HG03378 (cell line): ENCODE measurements around the gene SHROOM3.

ENCODE experiments used
- ATAC-seq: cut with Tn5 transposase; IDR thresholded peaks from one replicate; pipeline ENCODE4 v1.9.1; 2021; ENCODE audit warnings: mild to moderate bottlenecking, moderate library complexity; ENCODE audit not compliant: unreplicated experiment

The SHROOM3 gene

DNA sequence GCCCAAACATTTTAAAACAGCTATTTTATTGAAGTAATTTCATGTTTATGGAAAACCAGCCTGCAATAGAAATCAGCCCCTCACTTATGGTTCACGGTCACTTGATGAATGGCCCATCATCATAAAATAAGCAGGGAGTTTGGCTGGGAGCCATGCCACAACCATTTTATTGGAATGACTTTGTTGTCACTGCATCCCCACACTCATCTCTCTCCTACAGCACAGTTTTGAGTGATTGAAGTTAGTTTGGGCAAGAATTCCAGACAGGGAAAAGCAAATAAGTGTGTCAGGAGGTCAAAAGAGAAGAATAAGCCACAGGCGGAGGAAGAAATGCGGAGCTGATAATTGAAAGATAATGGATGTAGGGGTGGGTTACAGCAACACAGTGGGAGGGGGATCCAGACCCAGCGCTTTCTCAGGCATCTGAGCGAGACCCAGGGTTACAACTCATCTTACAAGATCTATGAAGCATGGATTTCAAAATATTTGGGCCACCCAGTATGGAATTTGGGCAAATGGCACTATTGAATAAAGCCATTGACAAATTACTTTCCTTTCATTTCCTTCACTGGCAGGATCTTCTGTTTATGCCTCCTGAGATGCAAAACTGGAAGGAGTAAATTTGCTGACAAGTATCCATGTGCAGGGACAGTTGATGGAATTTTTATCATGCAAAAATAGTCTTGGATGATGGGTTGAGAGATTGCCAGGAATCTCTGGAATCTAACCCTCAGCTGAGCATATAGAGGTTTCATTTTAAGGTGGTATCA lies 100.8 kb downstream of the SHROOM3 start:
- no peak for ATAC-seq

DNA sequence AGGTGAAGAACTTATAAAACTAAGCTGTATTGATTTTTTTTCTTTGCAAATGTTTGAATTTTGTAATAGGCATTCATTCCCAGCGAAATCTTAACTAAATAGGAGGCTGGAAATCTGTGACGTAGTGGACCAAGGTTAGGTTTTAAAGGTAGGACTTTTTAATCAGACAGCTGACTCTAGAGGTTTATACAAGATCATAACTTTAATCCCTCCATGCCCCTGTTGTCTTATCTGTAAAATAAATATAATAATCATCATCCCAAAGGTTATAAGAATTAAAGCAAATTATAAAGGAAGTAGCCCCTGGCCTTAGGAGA lies 101.3 kb downstream of the SHROOM3 start:
- no peak for ATAC-seq

DNA sequence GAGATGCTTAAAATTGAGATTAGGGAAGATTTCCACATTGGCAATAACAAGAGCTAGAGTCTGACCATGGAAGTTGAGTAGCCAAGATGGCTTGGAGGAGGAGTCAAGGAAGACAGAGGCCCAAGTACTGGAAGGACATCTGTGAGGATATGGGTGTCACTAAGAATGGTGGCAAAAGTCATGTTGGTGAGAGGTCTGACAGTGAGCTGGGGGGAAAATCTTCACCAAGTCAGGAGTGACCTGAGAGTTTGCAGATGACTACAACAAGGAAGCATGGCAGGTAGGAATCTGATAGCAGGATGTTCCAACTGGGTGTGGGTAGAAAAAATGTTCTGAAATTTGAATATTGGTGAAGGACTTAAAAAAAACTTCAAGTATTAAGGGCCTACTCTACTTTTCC lies 103.3 kb downstream of the SHROOM3 start:
- ATAC-seq: no peak

DNA sequence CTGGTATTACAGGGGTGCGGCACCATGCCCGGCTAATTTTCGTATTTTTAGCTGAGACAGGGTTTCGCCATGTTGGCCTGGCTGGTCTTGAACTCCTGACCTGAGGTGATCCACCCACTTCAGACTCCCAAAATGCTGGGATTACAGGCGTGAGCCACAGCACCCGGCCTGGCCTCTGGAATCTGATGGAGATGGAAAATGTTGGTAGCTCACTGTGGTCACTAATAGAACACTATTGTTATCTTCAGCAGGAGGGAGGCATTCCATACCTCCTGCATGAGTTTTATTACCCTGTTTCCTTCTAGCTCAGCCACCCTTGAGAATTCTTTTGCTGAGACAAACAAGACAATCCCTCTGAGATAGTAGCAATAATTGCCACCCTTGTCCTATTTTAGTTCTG lies 105.0 kb downstream of the SHROOM3 start:
- no peak for ATAC-seq

DNA sequence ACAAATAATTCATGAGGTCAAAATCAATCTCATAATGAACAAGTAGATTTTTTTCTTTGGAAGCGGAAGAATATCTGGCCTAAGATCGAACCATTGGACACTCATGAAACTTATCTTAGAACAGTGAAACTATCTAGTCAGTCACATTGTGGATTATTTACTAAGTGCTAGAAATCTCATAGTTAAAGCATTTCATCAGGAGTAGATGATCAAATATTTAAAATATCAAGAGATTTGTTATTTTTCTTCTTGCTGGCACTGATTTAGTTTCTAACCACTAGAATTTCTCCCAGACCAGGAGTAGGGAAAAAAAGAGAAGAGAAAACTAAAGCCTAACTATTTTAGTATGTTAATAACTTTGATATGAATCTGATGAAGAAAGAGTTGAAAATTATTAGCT lies 105.5 kb downstream of the SHROOM3 start:
- ATAC-seq: no peak

DNA sequence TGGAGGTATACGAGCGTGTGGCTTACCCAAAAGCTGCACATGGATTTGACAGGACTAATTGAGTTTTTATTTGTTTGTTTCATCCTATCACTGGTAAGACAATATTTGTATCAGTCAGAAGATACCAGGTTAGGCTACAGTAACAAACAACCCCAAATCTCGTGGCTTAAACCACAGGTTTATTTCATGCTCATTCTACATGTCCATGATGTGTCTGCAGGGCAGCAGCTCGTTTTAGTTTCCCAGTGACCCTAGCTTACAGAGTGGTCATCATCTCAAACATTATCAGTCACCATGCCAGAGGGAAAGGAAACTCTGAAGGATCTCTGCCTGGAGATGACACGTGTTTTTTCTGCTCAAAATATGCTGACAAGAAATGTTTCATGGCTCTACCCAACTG lies 108.3 kb downstream of the SHROOM3 start:
- ATAC-seq: no peak

DNA sequence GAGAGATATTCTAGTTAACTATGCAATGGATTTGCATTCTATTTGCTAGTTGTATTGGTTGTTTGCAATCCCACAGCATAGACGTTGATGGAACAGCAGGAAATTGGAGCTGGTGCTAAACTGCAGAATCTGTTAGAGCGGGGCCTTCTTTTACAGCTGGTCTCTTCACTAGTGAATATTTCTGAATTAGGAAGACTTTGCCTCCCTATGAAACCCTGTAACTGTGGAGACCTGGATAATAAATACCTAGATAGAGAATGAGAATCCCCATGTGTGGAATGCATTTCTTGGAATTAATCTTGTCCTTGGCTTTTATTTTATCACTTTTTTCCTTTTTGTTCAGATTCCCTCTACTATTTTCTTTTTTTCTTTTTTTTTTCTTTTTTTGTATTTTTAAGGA lies 109.7 kb downstream of the SHROOM3 start:
- ATAC-seq: no peak

DNA sequence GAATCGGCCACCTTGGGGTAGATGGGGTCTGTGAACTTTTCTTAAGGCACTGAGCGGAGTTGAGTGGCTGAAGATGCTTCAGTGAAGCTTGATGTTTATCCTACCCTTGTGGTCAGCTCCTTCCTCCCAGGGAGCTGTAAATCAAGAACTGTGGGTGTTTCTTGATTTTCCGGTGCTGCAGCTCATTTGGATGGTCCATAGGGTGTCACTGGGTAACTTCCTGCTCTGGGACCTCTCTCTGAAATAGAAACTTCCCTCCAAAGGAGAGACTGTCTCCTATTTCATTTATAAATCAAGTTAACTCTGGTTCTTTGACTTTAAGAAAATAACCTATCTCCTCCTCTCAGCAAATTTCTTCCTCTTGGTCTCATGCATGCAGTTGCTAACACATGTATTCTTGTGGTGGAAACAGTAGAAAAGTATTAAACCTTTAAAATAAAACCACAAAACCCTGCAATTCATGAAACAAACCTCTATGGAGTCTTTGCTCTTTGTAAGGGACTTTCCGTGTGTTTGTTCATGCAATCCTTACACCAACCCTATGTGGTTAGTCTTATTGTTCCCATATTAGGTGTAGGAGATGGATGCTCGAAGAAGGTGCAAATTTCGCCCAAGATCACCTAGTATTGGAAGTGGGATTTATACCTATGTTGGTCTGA lies 110.3 kb downstream of the SHROOM3 start:
- no peak for ATAC-seq

DNA sequence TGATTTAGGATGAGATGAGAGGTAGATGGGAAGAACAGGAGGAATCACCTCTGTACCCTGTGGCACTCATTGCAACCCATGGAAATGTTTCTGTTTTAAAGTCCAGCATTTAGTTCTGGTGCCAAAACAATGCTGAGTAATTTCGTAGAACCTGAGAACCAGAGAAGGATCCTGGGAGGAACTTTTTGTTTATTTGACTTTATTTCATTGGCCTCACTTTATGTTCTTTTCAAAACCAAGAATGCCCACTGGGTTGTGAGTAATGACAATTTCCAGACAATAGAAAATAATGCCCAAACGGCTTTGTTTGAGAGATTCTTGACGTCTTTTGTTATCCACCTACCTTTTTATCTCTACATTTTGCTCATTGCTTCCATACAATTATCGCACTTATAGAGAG lies 111.3 kb downstream of the SHROOM3 start:
- no peak for ATAC-seq

DNA sequence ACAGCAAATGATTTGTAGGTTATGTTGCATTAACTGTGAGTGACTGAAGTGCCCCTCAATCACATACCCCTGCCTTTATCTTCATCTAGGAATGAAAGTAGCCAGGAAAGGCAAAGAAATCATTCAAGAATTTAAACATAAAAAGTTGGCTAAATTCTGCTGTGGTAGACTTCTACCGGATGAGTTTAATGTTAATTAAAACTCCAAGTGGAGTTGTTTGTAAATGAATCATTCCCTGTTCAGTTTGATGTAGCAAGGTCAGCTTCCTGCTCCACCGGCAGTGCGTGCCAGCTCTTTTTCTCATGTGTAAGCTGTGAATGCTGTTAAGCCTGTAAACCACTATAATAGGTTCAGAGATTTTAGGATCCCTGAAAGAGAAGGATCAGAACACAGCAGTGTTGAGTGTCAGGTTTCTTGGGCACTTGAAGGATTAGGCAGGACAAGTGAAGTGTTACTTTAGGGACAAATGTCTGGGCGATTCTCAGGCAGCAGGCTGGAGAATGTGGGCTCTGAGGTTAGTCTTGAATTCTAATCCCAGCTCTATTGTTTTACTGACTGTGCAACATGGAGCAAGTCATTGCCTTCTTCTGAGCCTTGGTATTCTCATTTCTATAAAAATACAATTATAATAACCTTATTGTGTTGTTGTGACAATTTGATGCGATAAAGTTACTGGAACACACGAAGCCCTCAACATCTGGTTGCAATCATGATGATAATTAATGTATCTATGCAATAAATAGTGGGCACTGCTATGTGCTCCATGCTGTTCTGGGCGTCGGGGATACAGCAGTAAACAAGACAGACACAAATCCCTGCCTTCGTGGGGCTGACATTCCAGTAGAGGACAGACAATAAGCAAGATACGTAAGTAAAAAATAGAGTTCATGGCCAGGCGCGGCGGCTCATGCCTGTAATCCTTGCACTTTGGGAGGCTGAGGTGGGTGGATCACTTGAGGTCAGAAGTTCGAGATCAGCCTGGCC lies 112.0 kb downstream of the SHROOM3 start:
- ATAC-seq: no peak

DNA sequence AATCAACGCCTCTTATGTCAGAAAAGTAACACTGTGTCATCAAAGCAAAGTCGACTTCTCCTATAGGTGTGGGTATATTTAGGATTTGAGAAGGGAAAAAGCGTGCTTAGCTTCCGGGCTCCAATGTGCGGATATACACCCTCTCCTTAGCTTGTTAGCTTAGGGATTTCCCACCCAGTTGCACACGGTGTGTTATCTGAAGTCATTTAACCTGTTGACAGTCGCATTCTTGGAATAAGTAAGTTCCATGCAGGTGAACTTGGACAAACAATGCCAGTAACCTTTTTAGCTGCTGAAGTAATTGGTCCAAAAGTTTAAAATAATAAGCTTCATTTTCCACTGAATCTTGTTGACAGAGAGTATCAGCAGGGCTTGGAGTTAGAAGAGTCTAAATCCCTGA lies 113.7 kb downstream of the SHROOM3 start:
- no peak for ATAC-seq

DNA sequence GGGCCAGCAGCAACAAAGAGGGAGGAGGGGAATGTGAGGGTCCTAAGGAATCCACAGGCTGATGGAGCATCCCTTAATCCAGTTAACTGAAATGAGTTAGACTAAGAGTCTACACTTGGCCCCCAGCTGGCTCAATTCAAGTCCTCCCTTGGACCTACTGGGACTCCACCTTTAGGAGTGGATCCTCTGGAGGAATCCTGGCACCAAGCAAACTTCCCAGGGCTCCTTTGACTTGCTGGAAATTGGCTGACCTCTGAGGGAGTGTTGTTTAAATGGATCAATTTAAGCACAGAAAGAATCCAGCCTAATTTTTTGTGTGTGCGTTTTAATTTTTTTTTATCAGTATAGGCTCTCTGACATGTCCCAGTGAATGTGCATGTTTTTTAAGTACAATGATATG lies 114.7 kb downstream of the SHROOM3 start:
- no peak for ATAC-seq

DNA sequence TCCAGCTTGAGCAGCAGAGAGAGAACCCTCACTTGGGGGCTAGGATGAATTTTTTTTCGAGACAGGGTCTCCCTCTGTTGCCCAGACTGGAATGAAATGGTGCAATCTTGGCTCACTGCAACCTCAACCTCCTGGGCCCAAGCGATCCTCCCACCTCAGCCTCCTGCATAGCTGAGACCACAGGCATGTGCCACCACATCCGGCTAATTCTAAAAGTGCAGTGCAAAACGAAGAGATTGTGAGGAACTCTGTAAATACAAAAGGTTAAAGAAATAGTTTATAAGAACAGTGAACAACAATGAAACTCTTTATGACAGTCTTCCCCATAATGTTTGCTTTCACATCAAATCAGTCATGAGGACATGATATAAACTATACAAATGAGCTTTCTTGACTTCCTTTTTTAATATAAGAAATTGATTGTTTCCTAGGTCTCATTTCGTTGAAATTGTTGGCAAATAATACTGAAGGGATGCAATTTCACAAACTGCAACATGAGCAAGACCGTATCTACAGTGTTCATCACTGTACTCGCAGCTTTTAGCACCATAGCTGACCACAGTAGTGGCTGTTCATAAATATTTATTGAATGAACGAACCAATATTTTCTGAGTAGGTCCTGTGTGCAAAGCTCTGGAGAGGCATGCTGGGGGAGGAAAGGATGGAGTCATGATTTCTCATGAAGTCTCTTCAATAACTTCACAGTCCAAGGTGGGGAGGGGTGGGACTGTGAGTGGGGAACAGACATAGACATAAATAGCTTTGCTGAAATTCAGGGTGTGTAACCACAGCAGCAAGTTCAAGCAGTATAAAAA lies 116.1 kb downstream of the SHROOM3 start:
- ATAC-seq: no peak

DNA sequence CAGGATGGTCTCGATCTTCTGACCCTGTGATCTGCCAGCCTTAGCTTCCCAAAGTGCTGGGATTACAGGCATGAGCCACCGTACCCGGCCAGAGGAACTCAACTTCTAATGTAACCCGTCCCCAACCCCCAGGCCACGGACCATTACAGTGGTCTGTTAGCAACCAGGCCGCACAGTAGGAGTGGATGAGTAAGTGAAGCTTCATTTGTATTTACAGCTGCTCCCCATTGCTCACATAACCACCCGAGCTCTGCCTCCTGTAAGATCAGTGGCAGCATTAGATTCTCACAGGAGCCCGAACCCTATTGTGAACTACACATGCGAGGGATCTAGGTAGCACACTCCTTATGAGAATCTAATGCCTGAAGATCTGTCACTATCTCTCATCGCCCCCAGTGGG lies 119.6 kb downstream of the SHROOM3 start:
- no peak for ATAC-seq

DNA sequence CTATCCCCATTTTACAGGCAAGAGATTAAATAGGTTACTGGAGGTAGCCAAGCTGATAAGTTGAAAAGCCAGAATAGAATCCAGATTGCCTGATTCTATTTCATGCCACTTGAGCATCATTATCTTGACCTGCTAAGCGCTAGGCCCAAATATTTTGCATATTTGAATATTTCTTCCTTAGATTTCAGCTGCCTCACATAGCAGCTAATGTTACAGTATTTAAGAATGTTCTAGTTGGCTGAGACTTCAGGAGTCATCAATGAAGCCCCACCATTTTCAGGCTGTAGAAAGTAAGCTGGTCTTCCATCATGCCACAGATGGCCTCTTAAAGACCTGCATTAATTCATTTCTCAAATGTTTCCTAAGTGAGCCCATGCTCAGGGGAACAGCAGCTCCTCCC lies 121.4 kb downstream of the SHROOM3 start:
- no peak for ATAC-seq

DNA sequence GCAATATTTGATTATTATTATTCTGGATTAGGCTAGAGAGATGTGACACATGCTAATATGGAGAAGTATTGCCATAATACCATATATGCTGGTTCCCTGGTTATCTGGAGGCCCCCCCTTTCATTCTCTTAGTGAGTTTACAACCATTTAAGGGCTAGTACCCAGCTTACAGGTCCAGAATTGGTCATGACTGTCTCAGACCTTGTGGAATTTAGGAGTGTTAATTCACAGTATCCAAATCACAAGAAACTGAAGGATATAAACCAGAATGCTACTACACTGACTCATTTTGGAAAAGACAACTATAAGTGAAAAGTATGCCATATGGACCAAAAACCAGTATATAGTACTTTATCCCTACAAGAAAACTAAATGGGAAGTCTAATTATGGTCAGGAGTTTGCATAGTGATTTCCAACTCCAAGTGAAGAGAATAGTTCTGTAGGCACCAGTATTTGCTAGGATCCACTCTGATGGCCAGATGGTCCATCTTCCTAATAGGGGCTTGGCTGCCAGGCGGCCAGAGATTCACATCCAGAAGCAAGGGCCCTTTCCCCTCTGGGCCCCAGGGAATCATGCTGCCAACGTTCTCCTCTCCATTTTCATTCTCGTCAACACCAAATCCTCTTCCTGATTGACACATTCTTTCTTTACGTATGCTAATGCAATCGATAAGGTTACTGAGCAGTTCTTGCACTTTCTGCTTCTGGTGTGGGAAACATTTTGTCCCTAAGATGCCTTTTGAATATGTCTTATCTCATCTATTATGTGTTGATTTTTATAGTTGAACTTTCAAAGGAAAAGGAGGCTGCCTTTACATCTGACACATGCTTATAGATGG lies 123.6 kb downstream of the SHROOM3 start:
- ATAC-seq: no peak

DNA sequence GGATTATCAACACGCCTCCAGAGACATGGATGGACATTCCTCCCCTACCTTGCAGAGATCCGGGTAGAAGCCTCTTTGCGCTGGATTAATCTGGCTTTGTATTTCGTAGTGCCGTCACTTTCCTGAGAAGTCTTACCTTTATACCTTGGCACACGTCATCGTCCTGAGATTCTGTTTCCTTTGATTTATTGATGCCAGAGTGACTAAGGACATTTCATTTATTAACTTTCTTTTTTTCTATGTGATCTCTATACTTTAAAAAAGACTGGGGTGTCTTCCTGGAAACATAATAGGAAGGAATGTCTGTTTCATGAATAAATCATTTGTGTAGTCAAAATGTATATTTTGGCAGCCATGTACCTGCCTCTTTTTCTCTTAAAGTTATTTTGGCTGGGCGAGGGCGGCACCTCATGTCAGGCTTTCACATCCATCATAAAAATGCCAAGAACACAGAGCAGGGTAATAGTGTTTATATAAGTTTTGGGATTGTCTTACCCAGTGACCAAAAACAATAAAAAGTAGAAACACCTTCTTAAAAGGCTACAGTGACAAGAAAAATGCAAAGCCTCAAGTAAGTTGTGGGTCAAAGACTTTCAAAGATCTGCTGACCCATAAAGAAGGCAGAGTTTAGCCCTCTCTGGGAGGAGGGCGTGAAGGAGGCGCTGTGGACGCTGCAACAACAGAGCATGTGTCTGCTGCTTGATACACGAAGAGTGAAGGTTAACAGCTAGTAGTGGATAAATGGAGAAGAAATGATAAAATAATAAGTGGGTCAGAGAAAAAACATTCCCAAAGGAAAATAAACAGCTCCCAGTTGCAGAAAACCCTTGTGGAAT lies 124.4 kb downstream of the SHROOM3 start:
- ATAC-seq: no peak

DNA sequence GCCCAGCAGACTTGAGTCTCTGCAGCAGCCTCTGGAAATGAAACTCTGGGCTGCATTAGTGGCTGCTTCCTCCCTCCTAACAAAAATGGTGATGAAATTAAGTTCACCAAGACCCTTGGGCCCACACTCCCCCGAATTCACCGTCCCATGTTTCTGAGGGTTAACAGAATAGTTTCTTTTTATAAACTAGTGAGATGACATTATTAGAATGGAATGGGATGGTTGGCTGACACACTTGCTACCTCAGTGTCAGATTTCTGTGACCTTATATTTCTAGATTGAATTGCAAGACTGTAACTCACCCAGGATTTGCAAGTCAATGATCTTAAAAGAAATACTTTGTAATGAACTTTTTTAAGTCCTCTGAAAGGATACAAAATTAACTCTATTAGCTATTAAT lies 127.1 kb downstream of the SHROOM3 start:
- no peak for ATAC-seq

DNA sequence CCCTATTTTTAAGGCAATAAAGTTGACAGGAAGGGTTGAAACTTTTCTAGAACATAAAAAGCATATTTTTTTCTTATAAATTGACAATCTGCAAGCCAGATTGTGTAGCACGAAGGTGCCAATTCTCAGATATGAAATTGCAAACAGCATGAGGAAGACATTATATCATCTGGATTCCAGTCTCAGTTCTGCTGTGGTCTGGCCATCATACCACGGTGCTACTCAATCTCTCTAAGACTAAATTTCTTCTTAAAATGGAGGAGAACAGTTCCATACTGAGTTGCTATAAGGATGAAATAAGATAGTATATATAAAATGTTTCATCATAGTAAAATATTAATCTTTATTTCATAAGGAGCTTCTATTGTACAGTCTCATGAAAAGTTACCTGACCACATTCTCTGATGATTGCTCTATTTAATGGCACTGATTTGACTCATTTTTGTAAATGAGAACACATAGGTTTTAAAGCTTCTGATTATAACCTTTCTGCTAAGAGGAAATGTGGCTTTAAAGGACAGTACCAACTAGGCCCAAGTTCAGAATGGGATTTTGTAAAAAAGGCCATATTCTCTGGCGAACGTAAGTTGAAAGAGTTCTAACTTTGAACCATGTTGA lies 127.9 kb downstream of the SHROOM3 start:
- no peak for ATAC-seq
